ENCODE data around the gene ZMIZ2. TPM values are rescaled to one million over a fixed set of nuclear protein-coding genes. Genes with fewer than 3 reads are reported as not detected.

ZMIZ2 gene
- total and polyA plus RNA-seq, 8 donors, result 54.0 to 96.1 (median 65.8) TPM

- Histone ChIP-seq H3K9me3 (no peaks in the 10 kb centered on the region), H3K27ac (no peak overlapping the region), H3K27me3 (no peaks in the 10 kb centered on the region), H3K4me1 (peaks cover 6 to 7% of the 10 kb centered on the region in 2 donors), H3K36me3 (no peaks in the 10 kb centered on the region), H3K4me3 (no peak overlapping the region)
- DNase-seq (no peak), ATAC-seq (no peak)
- TF ChIP-seq CTCF (IDR thresholded peaks at IDR 0.05), result no peak
- intact Hi-C loops (cut with DNase I), result no loop called here
These were observed 42.9 kb downstream of the ZMIZ2 start for GRCh38 chr7:44791278-44792219.

- H3K4me1 ChIP-seq, result peaks cover 16 to 22% of the 10 kb centered on the region in 2 donors
- no peak for DNase-seq
These were observed 45.3 kb downstream of the ZMIZ2 start for GRCh38 chr7:44793919-44794318.

GRCh38 chr7:44794331-44794730 lies 45.7 kb downstream of the ZMIZ2 start:
- Histone ChIP-seq H3K36me3 (peaks cover 0 to 7% of the 10 kb centered on the region in 2 donors), H3K27ac (no peak overlapping the region), H3K9me3 (no peaks in the 10 kb centered on the region), H3K27me3 (no peaks in the 10 kb centered on the region), H3K4me1 (peaks cover 17 to 26% of the 10 kb centered on the region in 2 donors), H3K4me3 (no peak overlapping the region)
- no peak for DNase-seq
- ATAC-seq, result no peak
- intact Hi-C loops (cut with DNase I), result no loop called here
- TF ChIP-seq CTCF (IDR thresholded peaks at IDR 0.05), result no peak

More at GRCh38 chr7:44793919-44794318, 45.3 kb downstream of the ZMIZ2 start:
- Histone ChIP-seq H3K4me3 (no peak overlapping the region), H3K36me3 (peaks cover 0 to 3% of the 10 kb centered on the region in 2 donors), H3K27me3 (no peaks in the 10 kb centered on the region), H3K27ac (no peak overlapping the region), H3K9me3 (no peaks in the 10 kb centered on the region)
- TF ChIP-seq CTCF (IDR thresholded peaks at IDR 0.05), result no peak
- intact Hi-C loops (cut with DNase I), result no loop called here
- no peak for ATAC-seq

- Histone ChIP-seq H3K4me3 (peak overlapping the region; percentile 91 to 95), H3K9me3 (no peaks in the 10 kb centered on the region), H3K27ac (peak overlapping the region; percentile 97 to 99), H3K27me3 (no peaks in the 10 kb centered on the region), H3K4me1 (peaks cover 17 to 33% of the 10 kb centered on the region in 2 donors), H3K36me3 (peaks cover 0 to 24% of the 10 kb centered on the region in 2 donors)
- TF ChIP-seq CTCF (IDR thresholded peaks at IDR 0.05), result no peak
- DNase-seq, result no peak
- intact Hi-C loops (cut with DNase I), result no loop called here
- peak; percentile 20 for ATAC-seq
These were observed 47.4 kb downstream of the ZMIZ2 start for GRCh38 chr7:44796034-44796503.

Data from left lung (tissue), 10 donors.